DND-41 (cell line): Measurements from ENCODE around the gene SHPK.

ENCODE experiments used
- ATAC-seq: fragments of 200-7000 bp; cut with Tn5 transposase; 3 replicates; pipeline ENCODE4 v1.9.1; 2021; ENCODE audit warnings: low read depth; ENCODE audit not compliant: insufficient read depth
- DNase-seq: peaks from one replicate; pipeline ENCODE4 v3.0.0-alpha.2; 2020
- H2AFZ ChIP-seq: 2 replicates; pipeline ENCODE4 v1.6.0; 2012; ENCODE audit warnings: low read depth, low read length
- H3K27ac ChIP-seq: 2 replicates; pipeline ENCODE4 v1.5.1; 2012; ENCODE audit warnings: low read length, inconsistent platforms
- H3K27me3 ChIP-seq: fragments of 200-600 bp; sonication (generic); 2 replicates; pipeline ENCODE4 v1.6.0; 2012; ENCODE audit warnings: low read length, mild to moderate bottlenecking, inconsistent platforms; ENCODE audit not compliant: insufficient read depth, poor library complexity
- H3K36me3 ChIP-seq: 2 replicates; pipeline ENCODE4 v1.5.1; 2012; ENCODE audit warnings: low read length, inconsistent platforms; ENCODE audit not compliant: insufficient read depth
- H3K4me1 ChIP-seq: 2 replicates; pipeline ENCODE4 v1.5.1; 2012; ENCODE audit warnings: mild to moderate bottlenecking, low read length; ENCODE audit not compliant: insufficient read depth
- H3K4me2 ChIP-seq: 2 replicates; pipeline ENCODE4 v1.6.0; 2012; ENCODE audit warnings: mild to moderate bottlenecking, moderate library complexity, low read length, inconsistent platforms; ENCODE audit not compliant: insufficient read depth
- H3K4me3 ChIP-seq, 2 experiments: fragments of 200-600 bp in 1 of 2; shearing (Covaris generic) in 1 of 2; 2 replicates each; pipeline ENCODE4 v1.5.1; 2012 to 2016; ENCODE audit warnings: inconsistent platforms in 2 of 2, low read length in 2 of 2, mild to moderate bottlenecking in 2 of 2, low read depth in 1 of 2, moderate library complexity in 1 of 2
- H3K79me2 ChIP-seq: 2 replicates; pipeline ENCODE4 v1.6.0; 2012; ENCODE audit warnings: low read length, inconsistent platforms; ENCODE audit not compliant: insufficient read depth
- H3K9ac ChIP-seq: 2 replicates; pipeline ENCODE4 v1.6.0; 2012; ENCODE audit warnings: low read depth, mild to moderate bottlenecking, inconsistent platforms, low read length, moderate library complexity
- H3K9me3 ChIP-seq: 2 replicates; pipeline ENCODE4 v1.5.1; 2012; ENCODE audit warnings: low read length, moderate library complexity, mild to moderate bottlenecking, inconsistent platforms; ENCODE audit not compliant: insufficient read depth, severe bottlenecking
- H4K20me1 ChIP-seq: 2 replicates; pipeline ENCODE4 v1.6.0; 2012; ENCODE audit warnings: low read length; ENCODE audit not compliant: insufficient read depth
- CTCF ChIP-seq: IDR thresholded peaks from 2 replicates; pipeline ENCODE4 v1.5.1; 2012; ENCODE audit warnings: borderline replicate concordance, low read length, moderate library complexity, mild to moderate bottlenecking; ENCODE audit not compliant: poor library complexity, severe bottlenecking; ENCODE audit errors: extremely low read depth
- EZH2 ChIP-seq: IDR thresholded peaks from 3 replicates; pipeline ENCODE4 v1.6.1; 2012; ENCODE audit warnings: borderline replicate concordance, low read depth, mild to moderate bottlenecking, moderate library complexity, low read length, inconsistent platforms; ENCODE audit not compliant: severe bottlenecking

SHPK gene

GRCh38 chr17:3645310-3645709 lies 9.3 kb upstream of the SHPK start:
- Histone ChIP-seq H3K4me2 (no peak overlapping the region), H2AFZ (no peak overlapping the region), H3K79me2 (no peaks in the 10 kb centered on the region), H3K9me3 (no peaks in the 10 kb centered on the region), H3K27me3 (no peaks in the 10 kb centered on the region), H3K27ac (no peak overlapping the region), H3K4me1 (no peaks in the 10 kb centered on the region), H4K20me1 (peaks cover 4% of the 10 kb centered on the region; the same call in 1 of the 2 replicates), H3K36me3 (peaks cover 16% of the 10 kb centered on the region; the same call in 1 of the 2 replicates), H3K9ac (no peak overlapping the region), H3K4me3 (no peak overlapping the region)
- ATAC-seq = no peak
- no peak for TF ChIP-seq CTCF
- no peak for TF ChIP-seq EZH2
- no peak for DNase-seq

DNA sequence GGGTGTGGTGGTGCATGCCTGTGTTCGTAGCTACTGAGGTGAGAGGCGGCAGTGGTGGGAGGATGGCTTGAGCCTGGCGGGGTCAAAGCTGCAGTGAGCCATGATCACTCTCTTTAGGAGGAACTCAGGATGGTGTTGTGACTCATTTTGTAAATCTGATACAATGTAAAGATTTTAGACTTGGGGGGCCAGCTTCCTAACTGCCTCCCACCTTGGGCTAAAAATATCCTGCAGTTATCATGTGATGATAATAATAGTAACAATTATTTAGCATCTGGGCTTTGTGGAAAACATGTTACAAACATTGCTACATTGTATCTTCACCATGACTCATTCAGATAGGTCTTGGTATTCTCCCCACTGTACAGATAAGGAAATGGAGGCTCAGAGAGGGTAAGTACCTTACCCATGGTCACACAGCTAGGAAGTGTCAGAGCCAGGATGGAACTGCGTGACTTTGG lies 7.9 kb upstream of the SHPK start:
- no peak for DNase-seq
- Histone ChIP-seq H4K20me1 (peaks cover 4% of the 10 kb centered on the region; the same call in 1 of the 2 replicates), H3K9ac (no peak overlapping the region), H3K4me3 (no peak overlapping the region), H3K4me2 (no peak overlapping the region), H3K36me3 (peaks cover 16% of the 10 kb centered on the region; the same call in 1 of the 2 replicates), H3K4me1 (no peaks in the 10 kb centered on the region), H2AFZ (no peak overlapping the region), H3K27me3 (no peaks in the 10 kb centered on the region), H3K9me3 (no peaks in the 10 kb centered on the region), H3K27ac (no peak overlapping the region), H3K79me2 (no peaks in the 10 kb centered on the region)
- ATAC-seq = no peak
- TF ChIP-seq EZH2 (no peak), CTCF (no peak)

GRCh38 chr17:3641717-3642486 lies 5.9 kb upstream of the SHPK start:
- ATAC-seq (no peak), DNase-seq (no peak)
- Histone ChIP-seq H3K27me3 (no peaks in the 10 kb centered on the region), H3K4me3 (no peak overlapping the region), H3K9me3 (no peaks in the 10 kb centered on the region), H3K4me2 (no peak overlapping the region), H4K20me1 (no peaks in the 10 kb centered on the region), H2AFZ (no peak overlapping the region), H3K36me3 (peaks cover 3% of the 10 kb centered on the region), H3K9ac (no peak overlapping the region), H3K79me2 (peaks cover 6% of the 10 kb centered on the region; the same call in 1 of the 2 replicates), H3K4me1 (peaks cover 12% of the 10 kb centered on the region), H3K27ac (no peak overlapping the region)
- TF ChIP-seq CTCF = no peak
- no peak for TF ChIP-seq EZH2
